ENCODE data around the gene THOC2. TPM values are rescaled to one million over a fixed set of nuclear protein-coding genes. Genes with fewer than 3 reads are reported as not detected.
"Not testable (repeated sequence)": the region's sequence is repeated elsewhere in the genome, so short reads cannot be mapped to it uniquely, and the experiment has no call there.

The THOC2 gene
- total and polyA plus RNA-seq, 2 of the 8 experiments (the other 6 are each of a cell fraction or from before 2014, with no cell fraction given) = 32.7 to 68.8 TPM

- H4K20me1 ChIP-seq (replicated peaks in 1 of 2; ENCODE audit: control insufficient read depth in 1 of 2, insufficient read depth in 2 of 2, low read length in 2 of 2); H3K14ac ChIP-seq (ENCODE audit: insufficient read length); H2AFZ ChIP-seq (ENCODE audit: low read length); H3K4ac ChIP-seq (replicated peaks; ENCODE audit: insufficient read length, low read depth, low read length); H3K23ac ChIP-seq (ENCODE audit: insufficient read length); H3K27me3 ChIP-seq (replicated peaks in 1 of 4; ENCODE audit: control insufficient read depth in 3 of 4, extremely low read depth in 1 of 4, insufficient read depth in 3 of 4, low read length in 3 of 4); DNase-seq (ENCODE audit: low read depth in 1 of 2, low spot score in 2 of 2); H2AK5ac ChIP-seq (ENCODE audit: low read depth, low read length); H4K8ac ChIP-seq (ENCODE audit: extremely low read depth, insufficient read depth, low read length); H3K9ac ChIP-seq (replicated peaks in 1 of 4; ENCODE audit: extremely low read depth in 1 of 4, low read depth in 3 of 4, low read length in 3 of 4); H2BK15ac ChIP-seq (ENCODE audit: low read length); H4K91ac ChIP-seq (replicated peaks; ENCODE audit: insufficient read length, low read length); H3K4me3 ChIP-seq (ENCODE audit: extremely low read depth in 1 of 4, insufficient read depth in 2 of 4, low read depth in 3 of 4, low read length in 4 of 4); H3K56ac ChIP-seq (replicated peaks; ENCODE audit: insufficient read length, low read depth, low read length); H2BK20ac ChIP-seq (ENCODE audit: low read length); H3K18ac ChIP-seq (ENCODE audit: extremely low read depth, low read length); H2BK120ac ChIP-seq (replicated peaks; ENCODE audit: low read depth, low read length); CTCF ChIA-PET (ENCODE audit: partially characterized antibody); H3K36me3 ChIP-seq (ENCODE audit: control insufficient read depth in 2 of 4, insufficient read depth in 4 of 4, low read length in 3 of 4); FAIRE-seq; H3K79me1 ChIP-seq (ENCODE audit: low read depth, low read length); H3K9me3 ChIP-seq (ENCODE audit: insufficient read depth in 2 of 2, low read depth in 1 of 2, low read length in 1 of 2); H3K23me2 ChIP-seq (ENCODE audit: low read depth, low read length); POLR2A ChIA-PET (ENCODE audit: partially characterized antibody); H3K27ac ChIP-seq (ENCODE audit: low read depth, low read length); H2BK5ac ChIP-seq (ENCODE audit: low read depth, low read length); H2BK12ac ChIP-seq (ENCODE audit: low read depth, low read length); H3K4me1 ChIP-seq (replicated peaks in 1 of 4; ENCODE audit: control insufficient read depth in 3 of 4, insufficient read depth in 4 of 4, low read length in 3 of 4); H3K4me2 ChIP-seq (ENCODE audit: insufficient read depth in 1 of 2, low read depth in 2 of 2, low read length in 2 of 2); H4K5ac ChIP-seq (ENCODE audit: insufficient read length, low read depth, low read length): not testable (repeated sequence)
- peaks cover 0 to 26% of the 10 kb centered on the region in 2 experiments; a peak in 3 of 4 replicates for H3K79me2 ChIP-seq (ENCODE audit: control insufficient read depth in 1 of 2, insufficient read depth in 2 of 2, low read length in 2 of 2)
- no CpG with 5 or more reads among the region's 1 CpG for WGBS, 2 experiments (ENCODE audit: extremely low coverage in 1 of 2, insufficient coverage in 1 of 2, insufficient read length in 1 of 2, insufficient replicate concordance in 2 of 2, low coverage in 1 of 2, low lambda C conversion rate in 2 of 2, missing lambda C conversion rate in 1 of 2)
Observed at GRCh38 chrX:123735137-123735536, 2.3 kb upstream of the THOC2 start.

- H3K14ac ChIP-seq (ENCODE audit: insufficient read length); H4K20me1 ChIP-seq (replicated peaks in 1 of 2; ENCODE audit: control insufficient read depth in 1 of 2, insufficient read depth in 2 of 2, low read length in 2 of 2): not testable (repeated sequence)
Observed at GRCh38 chrX:123734079-123734478, 1.2 kb upstream of the THOC2 start.

More at GRCh38 chrX:123734079-123734478, 1.2 kb upstream of the THOC2 start:
- H3K27me3 ChIP-seq (replicated peaks in 1 of 4; ENCODE audit: control insufficient read depth in 3 of 4, extremely low read depth in 1 of 4, insufficient read depth in 3 of 4, low read length in 3 of 4); H3K9ac ChIP-seq (replicated peaks in 1 of 4; ENCODE audit: extremely low read depth in 1 of 4, low read depth in 3 of 4, low read length in 3 of 4); H4K5ac ChIP-seq (ENCODE audit: insufficient read length, low read depth, low read length); H2BK15ac ChIP-seq (ENCODE audit: low read length); H3K79me1 ChIP-seq (ENCODE audit: low read depth, low read length); DNase-seq (ENCODE audit: low read depth in 1 of 2, low spot score in 2 of 2); H2BK12ac ChIP-seq (ENCODE audit: low read depth, low read length); H2AFZ ChIP-seq (ENCODE audit: low read length); H4K8ac ChIP-seq (ENCODE audit: extremely low read depth, insufficient read depth, low read length); H2BK5ac ChIP-seq (ENCODE audit: low read depth, low read length); H3K4me1 ChIP-seq (replicated peaks in 1 of 4; ENCODE audit: control insufficient read depth in 3 of 4, insufficient read depth in 4 of 4, low read length in 3 of 4); H3K56ac ChIP-seq (replicated peaks; ENCODE audit: insufficient read length, low read depth, low read length); H2AK5ac ChIP-seq (ENCODE audit: low read depth, low read length); H3K18ac ChIP-seq (ENCODE audit: extremely low read depth, low read length); H2BK120ac ChIP-seq (replicated peaks; ENCODE audit: low read depth, low read length); H3K9me3 ChIP-seq (ENCODE audit: insufficient read depth in 2 of 2, low read depth in 1 of 2, low read length in 1 of 2); H3K23me2 ChIP-seq (ENCODE audit: low read depth, low read length); H3K36me3 ChIP-seq (ENCODE audit: control insufficient read depth in 2 of 4, insufficient read depth in 4 of 4, low read length in 3 of 4); CTCF ChIA-PET (ENCODE audit: partially characterized antibody); POLR2A ChIA-PET (ENCODE audit: partially characterized antibody); H3K4me2 ChIP-seq (ENCODE audit: insufficient read depth in 1 of 2, low read depth in 2 of 2, low read length in 2 of 2); H3K27ac ChIP-seq (ENCODE audit: low read depth, low read length); FAIRE-seq; H3K23ac ChIP-seq (ENCODE audit: insufficient read length); H3K4ac ChIP-seq (replicated peaks; ENCODE audit: insufficient read length, low read depth, low read length); H2BK20ac ChIP-seq (ENCODE audit: low read length); H4K91ac ChIP-seq (replicated peaks; ENCODE audit: insufficient read length, low read length); H3K4me3 ChIP-seq (ENCODE audit: extremely low read depth in 1 of 4, insufficient read depth in 2 of 4, low read depth in 3 of 4, low read length in 4 of 4): not testable (repeated sequence)
- no CpG with 5 or more reads among the region's 43 CpGs for WGBS, 2 experiments (ENCODE audit: extremely low coverage in 1 of 2, insufficient coverage in 1 of 2, insufficient read length in 1 of 2, insufficient replicate concordance in 2 of 2, low coverage in 1 of 2, low lambda C conversion rate in 2 of 2, missing lambda C conversion rate in 1 of 2)
- peaks cover 0 to 37% of the 10 kb centered on the region in 2 experiments; a peak in 3 of 4 replicates for H3K79me2 ChIP-seq (ENCODE audit: control insufficient read depth in 1 of 2, insufficient read depth in 2 of 2, low read length in 2 of 2)
